Activated CD8-positive, alpha-beta memory T cell treated with anti-CD3 and anti-CD28 coated beads, Interleukin-2, amount 50 U/mL, for 1 hour (primary cell): ENCODE data around the gene ZDHHC18.
"Not testable (repeated sequence)": the region's sequence is repeated elsewhere in the genome, so short reads cannot be mapped to it uniquely, and the experiment has no call there.

Experiments
- DNase-seq: peaks from one replicate; pipeline ENCODE4 v3.0.0-alpha.2; 2020; ENCODE audit errors: extremely low read depth

ZDHHC18 gene

GRCh38 chr1:26858891-26859640 is 32.6 kb downstream of the ZDHHC18 start:
- DNase-seq = no peak

DNA sequence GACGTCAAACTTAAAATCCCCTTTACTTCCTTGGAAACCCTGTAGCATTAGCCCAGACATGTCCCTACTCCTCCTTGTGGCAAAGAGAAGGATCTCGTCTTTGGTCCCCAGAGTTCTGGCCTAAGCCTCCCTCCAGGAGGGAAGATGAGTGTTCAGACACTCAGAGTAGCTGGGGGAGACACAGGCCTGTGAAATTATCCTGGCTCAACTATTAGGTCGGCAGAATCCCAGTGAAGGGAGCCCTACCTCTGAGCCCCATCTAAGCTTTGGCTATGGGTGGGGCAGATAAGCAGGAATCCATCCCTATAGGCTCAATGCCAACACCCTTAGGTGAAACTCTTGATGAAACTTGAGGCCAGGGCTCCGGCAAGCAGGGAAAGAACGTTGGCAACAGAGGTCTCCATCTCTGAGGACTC is 34.8 kb downstream of the ZDHHC18 start:
- no peak for DNase-seq

DNA sequence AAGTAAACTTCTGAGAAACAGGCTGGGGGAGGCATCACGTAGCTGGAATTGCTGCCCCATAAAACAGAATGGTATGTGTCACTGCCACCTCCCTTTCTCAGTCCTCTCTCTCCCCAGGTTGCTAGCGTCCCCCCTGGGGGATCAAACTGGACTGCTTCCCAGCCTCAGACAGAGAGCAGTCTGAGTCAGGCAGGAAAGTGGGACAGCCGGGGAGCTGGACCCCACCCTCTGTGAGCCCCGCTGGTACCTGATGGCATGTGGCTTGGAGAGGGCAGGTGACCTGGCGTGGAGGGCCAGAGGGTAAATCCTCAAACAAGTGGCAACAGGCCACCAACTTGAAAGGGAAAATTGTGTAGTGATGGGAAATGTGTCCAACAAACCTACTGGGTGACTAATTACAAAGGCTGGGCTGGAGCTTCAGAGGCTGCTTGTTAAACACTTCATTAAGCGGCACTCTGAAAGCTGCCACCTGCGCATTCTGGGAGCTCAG is 35.4 kb downstream of the ZDHHC18 start:
- no peak for DNase-seq

DNA sequence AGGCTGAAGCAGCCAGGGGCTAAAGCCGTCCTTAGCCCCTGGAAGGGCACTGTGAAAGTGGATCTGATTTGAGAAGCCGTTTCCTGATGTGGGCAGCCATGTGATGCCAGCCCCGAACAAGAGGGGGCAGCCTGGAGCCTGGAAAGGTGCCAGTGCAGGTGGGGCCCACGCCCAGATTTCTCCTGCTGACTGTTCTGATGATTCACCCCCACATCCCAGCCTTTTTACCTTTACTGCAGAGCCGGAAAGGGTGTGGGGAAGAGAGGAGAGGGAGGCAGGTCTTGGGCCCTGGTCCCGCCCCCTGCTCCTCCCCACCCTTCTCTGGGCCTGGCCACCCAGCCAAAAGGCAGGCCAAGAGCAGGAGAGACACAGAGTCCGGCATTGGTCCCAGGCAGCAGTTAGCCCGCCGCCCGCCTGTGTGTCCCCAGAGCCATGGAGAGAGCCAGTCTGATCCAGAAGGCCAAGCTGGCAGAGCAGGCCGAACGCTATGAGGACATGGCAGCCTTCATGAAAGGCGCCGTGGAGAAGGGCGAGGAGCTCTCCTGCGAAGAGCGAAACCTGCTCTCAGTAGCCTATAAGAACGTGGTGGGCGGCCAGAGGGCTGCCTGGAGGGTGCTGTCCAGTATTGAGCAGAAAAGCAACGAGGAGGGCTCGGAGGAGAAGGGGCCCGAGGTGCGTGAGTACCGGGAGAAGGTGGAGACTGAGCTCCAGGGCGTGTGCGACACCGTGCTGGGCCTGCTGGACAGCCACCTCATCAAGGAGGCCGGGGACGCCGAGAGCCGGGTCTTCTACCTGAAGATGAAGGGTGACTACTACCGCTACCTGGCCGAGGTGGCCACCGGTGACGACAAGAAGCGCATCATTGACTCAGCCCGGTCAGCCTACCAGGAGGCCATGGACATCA is 36.5 kb downstream of the ZDHHC18 start, which contains the start of gene SFN:
TSS of gene SFN (plus strand) at position 369 of the 904 bp plus-strand sequence. CDS start at position 433, 64 bp downstream.
- DNase-seq = no peak

DNA sequence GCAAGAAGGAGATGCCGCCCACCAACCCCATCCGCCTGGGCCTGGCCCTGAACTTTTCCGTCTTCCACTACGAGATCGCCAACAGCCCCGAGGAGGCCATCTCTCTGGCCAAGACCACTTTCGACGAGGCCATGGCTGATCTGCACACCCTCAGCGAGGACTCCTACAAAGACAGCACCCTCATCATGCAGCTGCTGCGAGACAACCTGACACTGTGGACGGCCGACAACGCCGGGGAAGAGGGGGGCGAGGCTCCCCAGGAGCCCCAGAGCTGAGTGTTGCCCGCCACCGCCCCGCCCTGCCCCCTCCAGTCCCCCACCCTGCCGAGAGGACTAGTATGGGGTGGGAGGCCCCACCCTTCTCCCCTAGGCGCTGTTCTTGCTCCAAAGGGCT is 37.2 kb downstream of the ZDHHC18 start:
- no peak for DNase-seq

GRCh38 chr1:26864610-26865480 is 38.4 kb downstream of the ZDHHC18 start:
- peak; percentile 81 for DNase-seq

DNA sequence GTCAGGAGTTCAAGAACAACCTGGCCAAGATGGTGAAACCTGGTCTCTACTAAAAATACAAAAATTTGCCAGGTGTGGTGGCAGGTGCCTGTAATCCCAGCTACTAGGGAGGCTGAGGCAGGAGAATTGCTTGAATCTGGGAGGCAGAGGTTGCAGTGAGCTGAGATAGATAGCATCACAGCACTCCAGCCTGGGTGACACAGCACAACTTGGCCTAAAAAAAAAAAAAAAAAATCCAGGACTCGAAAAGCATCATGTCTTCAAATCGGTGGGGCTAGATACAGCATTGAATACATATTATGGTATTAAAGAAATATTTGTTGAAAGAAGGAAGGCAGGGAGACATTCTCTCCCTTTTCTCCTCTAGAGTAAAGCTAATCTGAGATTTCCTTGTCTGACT is 46.6 kb downstream of the ZDHHC18 start:
- DNase-seq = not testable (repeated sequence)

- no peak for DNase-seq
These were observed 48.4 kb downstream of the ZDHHC18 start for GRCh38 chr1:26874896-26875295.

DNA sequence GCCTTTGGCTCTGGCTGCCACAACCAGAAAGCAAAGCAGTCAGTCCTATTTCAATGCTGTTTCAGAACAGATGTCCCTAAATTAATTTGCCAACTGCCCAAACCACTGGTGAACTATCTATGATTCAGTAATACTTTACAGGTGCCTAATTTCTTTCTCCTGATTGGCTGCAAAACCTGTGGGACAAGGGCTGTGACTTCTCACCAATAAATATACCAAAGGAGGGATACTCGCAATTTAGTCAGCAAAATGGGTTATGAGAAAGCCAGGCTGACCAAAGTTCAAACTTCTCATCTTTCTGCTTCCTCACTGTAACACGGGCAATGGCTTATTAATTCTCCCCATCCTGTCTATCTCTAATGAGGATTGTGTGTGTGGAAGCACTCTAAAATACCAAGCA is 50.8 kb downstream of the ZDHHC18 start:
- DNase-seq = no peak

DNA sequence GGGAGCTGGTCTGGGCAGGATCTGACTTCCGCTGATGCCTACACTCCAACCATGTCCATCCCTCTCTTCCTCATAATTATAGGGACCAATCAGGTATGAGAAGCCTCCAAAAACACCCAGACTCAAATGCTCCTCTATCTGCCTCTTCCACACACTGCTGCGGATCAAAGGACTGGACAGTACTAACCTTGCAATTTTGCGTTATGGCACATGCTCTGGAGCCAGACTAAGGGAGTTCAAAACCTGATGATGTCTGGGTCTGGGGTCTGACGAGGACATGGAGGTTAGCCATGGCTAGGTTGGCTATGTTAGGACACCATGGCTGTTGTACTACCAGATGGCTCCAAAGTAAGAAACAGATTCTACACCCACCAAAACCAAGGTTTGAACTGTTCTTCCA is 53.3 kb downstream of the ZDHHC18 start:
- no peak for DNase-seq

GRCh38 chr1:26881611-26882010 is 55.1 kb downstream of the ZDHHC18 start:
- not testable (repeated sequence) for DNase-seq

DNA sequence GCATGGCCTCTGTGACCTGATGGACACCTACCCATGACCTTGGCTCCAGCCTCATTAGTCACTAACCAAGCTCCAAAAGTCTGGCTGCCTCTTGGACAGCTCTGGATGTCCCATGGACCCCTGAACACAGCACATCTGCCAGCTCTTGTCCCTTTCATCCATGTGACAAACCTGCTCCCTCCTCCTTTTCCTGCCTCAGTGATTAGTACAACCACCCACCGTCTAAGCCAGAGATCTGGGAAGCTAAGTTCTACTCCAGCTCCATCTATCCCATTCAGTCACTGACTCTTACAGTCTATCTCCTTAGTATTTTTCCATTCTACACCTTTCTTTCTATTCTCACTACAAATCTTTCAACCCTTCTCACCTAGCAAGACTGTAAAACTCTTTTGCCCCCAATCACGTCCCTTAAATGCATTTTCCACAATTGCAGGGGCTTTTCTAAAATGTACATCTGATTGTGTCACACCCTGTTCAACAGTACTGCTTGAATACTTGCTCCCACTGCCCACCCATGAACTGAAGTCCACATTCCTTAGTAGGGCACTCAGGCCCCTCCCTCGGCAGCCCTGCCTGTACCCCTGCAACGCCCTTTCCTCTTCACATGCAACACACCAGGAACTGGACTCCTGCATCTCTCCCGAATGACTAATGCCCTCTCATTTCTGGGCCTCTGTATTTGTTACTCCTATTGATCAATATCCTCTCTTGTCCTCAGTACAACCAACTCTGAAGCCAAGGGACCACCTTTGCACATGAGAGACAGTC is 56.4 kb downstream of the ZDHHC18 start:
- no peak for DNase-seq

DNA sequence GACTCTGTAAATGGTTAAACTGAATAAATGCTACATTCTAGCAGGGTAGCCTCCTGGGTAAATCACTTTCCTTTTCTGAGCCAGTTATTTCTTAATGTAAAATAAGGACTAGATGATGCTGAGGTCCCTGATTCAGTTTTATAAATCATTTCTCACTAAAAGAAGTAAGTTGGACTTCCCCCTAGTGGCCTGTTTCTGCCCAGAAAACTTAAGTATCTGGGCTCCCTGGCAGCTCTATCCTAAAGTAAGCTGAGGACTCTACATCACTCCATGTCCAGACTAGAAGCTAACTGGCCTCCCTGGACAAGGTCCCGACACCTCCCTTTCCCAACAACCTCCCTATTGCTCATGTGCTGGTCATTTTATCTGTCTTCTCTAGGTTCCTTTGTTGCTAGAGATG is 60.6 kb downstream of the ZDHHC18 start:
- DNase-seq = no peak

GRCh38 chr1:26888231-26888630 is 61.7 kb downstream of the ZDHHC18 start:
- DNase-seq = no peak

DNA sequence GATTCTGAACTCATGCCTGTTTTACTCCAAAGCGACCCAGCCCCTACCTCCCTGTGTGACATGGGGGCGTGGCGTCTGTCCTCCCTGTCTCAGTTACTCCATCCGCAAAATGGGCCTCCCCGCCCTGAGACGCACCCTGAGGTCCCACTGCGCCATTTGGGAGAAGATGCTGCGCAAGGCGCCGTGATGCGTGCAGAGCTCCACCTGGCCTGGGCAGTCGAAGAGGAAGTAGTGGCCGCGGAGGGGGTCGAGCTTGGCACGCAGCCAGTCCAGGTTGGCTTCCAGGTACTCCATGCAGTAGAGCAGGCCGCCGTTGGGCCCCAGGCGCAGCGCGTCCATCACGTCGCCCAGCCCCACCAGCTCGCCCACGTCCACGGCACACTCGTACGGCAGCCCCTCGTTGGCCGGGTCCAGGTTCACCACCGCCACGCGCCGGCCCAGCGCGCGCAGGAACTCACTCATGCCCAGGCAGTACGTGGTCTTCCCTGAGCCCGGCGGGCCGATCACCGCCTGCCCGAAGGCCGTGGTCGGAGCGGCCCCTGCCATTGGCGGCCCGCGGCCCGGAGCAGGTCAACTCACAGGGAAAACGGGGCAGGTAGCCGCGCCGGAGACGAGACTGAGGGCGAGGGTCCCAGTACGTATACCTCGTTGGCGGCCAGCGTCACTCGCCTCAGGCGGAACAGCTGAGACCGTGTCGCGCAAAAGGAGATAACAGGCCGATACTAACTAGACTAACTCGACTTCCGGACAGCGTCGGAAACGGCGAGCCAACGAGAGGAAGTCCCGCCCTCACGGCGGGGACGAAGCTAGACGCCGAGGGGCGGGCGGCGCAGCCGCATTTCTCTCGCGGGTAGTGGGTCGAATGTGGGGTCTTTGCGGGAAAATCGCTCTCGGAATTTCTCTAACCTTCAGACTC is 63.3 kb downstream of the ZDHHC18 start, which contains the start of gene GPN2:
TSS of gene GPN2 (minus strand) at position 733 of the 916 bp plus-strand sequence. CDS start at position 546, 187 bp downstream.
- no peak for DNase-seq

- no peak for DNase-seq
These were observed 63.9 kb downstream of the ZDHHC18 start for GRCh38 chr1:26890467-26890796.

- no peak for DNase-seq
These were observed 67.8 kb downstream of the ZDHHC18 start for GRCh38 chr1:26894263-26894662.

DNA sequence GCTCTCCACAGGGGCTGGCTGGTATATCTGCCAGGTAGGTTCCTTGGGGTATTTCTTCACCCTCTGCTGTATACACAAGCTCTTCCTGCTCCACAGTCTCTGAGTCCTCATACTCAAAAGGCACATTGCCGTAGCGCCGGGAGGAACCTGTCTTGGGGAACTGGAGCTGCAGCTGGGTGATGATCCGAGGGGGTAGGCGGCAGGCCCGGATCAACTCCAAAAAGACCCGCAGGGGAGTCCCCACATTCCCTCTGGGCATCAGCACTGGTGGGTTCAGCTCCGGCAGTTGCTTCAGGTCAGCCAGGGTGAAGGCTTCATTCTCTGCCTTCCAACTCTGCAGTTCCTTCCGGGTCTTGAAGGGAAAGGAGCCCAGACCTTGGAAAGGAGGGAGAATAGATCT is 70.9 kb downstream of the ZDHHC18 start:
- no peak for DNase-seq

GRCh38 chr1:26900001-26900814 is 73.7 kb downstream of the ZDHHC18 start, which contains the start of gene GPATCH3:
GPATCH3 (minus strand) TSS chr1:26900467; CDS start chr1:26900442, 25 bp downstream.
- DNase-seq = peak; percentile 86
